GM18505 (cell line): ENCODE data around the gene COLEC12.
"Not testable (repeated sequence)": the region's sequence is repeated elsewhere in the genome, so short reads cannot be mapped to it uniquely, and the experiment has no call there.

ENCODE experiments used
- ATAC-seq: cut with Tn5 transposase; IDR thresholded peaks from one replicate; pipeline ENCODE4 v1.9.1; 2021; ENCODE audit not compliant: unreplicated experiment
- POLR2A ChIP-seq: IDR thresholded peaks from 4 replicates; pipeline ENCODE4 v1.6.1; 2011; ENCODE audit warnings: borderline replicate concordance; ENCODE audit not compliant: insufficient read depth, insufficient read length; ENCODE audit errors: extremely low read depth

The COLEC12 gene

DNA sequence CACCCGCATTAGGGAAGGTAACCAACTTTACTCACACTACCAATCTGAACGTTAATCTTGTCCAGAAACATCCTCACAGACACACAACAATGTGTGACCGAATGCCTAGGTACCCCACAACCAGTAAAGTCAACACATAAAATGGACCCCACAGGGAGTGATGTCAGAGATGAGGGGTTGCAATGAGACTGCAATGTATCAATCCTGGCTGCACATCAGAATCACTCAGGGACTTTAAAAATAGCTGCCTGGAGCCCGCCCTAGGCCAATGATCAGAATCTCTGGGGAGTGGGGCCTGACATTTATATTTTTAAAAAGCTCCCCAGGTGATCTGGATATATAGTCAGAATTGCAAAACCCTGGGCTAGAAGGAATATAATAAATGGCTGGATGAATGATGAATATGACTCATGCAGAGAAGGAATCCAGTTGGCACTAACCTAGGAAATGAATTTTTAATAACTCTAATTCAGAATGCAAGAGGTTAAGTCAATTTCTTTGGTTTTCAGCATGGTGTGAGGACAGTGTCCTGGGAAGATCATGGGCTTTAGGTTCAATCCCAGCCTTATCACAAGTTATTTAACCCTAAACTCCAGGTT, 92.8 kb downstream of the COLEC12 start:
- TF ChIP-seq POLR2A: no peak
- ATAC-seq: no peak

DNA sequence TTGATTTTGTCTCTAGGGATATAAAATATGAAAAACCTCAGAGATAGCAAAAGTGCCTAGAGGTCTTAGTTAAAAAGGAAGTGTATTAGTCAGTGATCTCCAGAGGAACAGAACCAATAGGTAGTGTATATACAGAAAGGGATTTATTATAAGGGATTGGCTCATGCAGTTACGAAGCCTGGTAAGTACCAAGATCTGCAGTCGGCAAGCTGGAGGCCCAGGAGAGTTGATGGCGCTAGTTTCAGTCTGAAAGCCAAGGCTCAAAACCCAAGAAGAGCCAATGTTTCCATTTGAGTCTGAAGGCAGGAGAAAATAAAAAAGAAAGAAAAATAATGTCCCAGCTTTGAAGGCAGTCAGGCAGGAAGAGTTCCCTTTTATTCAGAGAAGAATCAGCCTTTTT, 93.3 kb downstream of the COLEC12 start:
- no peak for ATAC-seq
- no peak for TF ChIP-seq POLR2A

DNA sequence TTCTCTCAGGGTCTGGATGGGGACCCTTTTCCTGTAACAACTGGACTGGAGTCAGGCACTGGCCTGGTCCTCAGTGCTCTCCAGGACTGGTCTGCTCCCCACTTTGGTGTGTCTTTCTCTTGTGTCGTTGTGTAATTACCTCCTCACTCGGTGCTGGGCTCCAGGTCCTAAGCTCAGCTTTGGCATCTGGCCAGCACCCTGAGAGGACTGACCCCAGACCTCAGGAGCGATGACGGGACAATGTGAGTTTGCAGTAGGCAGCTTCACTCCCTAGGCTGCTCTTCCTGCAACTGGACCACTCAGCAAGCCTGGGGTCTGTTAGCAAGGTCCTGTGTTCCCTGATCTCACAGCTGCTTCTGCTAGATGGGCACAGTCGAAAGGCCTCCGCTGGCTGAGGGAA, 93.8 kb downstream of the COLEC12 start:
- ATAC-seq: no peak

DNA sequence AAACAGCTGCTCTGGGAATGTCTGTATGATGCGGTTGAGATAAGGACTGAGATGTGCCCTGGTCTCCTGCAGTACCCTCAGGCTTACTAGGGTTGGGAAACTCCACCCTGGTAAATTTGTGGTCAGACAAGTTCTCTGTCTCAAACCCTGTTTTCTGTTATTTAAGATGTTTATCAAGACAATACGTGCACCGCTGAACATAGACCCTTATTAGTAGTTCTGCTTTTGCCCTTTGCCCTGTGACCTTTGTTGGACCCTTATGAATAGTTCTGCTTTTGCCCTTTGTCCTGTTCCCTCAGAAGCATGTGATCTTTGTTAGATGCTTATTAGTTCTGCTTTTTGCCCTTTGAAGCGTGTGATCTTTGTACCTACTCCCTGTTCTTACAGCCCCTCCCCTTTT, 95.5 kb downstream of the COLEC12 start:
- not testable (repeated sequence) for ATAC-seq

More for the DNA sequence above, 93.8 kb downstream of the COLEC12 start:
- TF ChIP-seq POLR2A: no peak

DNA sequence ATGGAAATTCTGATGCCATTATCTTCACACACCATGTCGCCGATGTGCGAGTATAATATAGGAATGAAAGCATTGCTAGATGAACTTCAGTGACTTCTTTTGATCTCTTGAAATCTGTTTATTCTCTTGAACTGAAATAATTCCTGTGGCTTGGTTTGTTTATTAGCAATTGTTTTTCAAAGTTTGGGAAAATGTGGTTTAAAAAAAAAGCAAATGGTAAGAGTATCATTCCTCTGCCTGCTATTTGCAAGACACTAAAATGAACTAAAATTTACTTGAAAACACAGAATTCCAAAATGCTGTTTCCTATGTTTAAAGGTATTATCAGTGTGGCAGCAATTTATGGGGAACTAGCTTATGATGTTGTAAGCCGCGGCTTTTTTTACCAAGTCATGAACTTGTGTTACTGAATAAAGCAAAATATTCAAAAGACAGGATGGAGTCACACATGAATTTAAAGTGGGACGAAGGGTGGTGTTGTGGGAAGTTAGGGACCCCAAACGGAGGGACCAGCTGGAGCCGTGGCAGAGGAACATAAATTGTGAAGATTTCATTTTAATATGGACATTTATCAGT, 96.4 kb downstream of the COLEC12 start:
- no peak for TF ChIP-seq POLR2A
- no peak for ATAC-seq

DNA sequence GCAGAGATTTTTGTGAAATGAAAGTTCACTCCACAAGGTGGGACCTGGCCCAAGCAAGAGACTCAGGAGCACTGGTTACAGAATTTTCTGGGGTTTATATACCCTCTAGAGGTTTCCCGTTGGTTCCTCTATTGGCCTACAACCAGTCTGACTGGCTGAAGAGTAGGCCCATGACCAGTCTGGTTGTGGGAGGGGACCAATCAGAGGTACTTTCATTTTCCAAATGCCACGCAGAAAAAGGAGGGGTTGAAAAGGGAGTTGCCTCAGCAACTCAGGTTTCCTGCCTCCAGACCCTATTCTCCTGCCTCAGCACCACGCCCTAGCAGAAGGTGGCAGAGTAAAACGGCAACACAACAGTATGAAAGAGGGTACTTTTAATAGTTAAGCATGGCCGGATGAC, 98.4 kb downstream of the COLEC12 start:
- no peak for ATAC-seq

DNA sequence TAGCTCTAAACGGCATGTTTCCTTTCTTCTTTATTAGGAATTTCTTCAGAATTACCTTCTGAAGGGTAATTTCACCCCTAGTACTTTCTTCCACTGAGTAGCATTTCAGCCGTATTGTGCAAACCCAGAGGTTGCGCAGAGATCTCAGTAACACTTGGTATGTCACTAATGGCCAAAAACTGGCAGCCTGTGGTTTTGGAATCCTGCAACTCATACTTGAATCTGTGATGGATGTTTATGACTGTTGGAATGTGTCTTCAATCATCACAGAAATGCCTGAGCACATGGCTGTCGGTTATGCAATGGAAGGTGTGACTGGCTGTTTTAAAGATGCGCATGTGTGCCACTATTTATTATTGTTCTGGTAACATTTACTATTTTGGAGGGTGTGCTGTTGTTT, 100.0 kb downstream of the COLEC12 start:
- ATAC-seq: no peak
- TF ChIP-seq POLR2A: no peak

More for the DNA sequence above, 98.4 kb downstream of the COLEC12 start:
- TF ChIP-seq POLR2A: no peak

DNA sequence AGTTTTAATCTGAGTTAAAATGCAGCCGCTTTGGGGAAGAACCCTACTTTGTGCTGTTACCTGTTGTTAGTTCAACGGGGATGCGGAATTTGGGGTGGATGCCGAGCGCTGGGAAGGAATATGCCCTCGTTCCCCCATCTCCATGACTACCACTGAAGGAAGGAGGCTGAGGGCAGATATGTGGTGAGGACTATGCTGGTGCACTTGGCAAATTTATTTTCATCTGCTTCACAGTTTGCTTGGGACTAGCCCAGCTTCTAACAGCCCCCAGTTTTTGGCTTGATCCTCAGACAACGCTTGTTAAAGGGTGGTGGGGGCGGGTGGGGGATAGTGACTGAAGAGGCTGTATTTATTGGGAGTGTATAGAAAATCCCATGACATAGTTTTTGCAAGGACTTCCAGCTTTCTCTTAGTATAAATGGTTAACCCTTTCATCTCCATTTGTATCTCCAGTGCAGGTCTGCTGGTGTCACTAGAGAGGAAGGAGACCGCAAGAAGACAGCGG, 100.8 kb downstream of the COLEC12 start:
- ATAC-seq: no peak
- TF ChIP-seq POLR2A: no peak

DNA sequence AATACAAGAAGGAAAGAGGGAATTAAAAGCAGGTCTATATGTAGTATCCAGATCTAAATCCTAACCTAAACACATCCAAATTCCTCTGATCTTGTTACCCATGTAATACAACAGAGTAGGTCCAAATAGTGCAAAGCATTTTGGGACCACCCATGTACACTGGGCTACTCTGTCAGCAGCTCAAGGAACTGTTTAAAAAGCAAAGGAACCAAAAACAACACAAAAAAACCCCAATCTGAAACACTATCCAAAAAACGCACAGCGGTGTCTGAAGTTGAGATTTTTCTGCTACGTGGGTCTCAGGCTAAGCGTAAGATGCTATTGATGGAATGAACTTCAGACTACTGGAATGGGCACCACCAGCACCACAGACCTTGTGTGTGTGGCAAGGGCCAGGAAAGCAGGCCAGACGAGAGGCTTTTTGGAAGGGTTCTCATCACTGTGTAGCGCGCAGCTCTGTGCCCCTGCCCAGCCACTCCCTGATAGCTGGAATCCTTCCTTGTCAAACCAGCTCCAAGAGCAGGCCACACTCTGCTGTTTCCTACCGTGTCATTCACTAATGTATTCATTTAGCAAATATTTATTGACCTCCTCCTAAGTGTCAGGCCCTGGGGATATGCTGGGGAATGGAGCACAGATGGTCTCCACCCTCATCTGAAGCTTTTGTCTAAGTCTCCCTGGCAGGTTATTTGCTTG, 101.4 kb downstream of the COLEC12 start:
- TF ChIP-seq POLR2A: no peak
- ATAC-seq: no peak

DNA sequence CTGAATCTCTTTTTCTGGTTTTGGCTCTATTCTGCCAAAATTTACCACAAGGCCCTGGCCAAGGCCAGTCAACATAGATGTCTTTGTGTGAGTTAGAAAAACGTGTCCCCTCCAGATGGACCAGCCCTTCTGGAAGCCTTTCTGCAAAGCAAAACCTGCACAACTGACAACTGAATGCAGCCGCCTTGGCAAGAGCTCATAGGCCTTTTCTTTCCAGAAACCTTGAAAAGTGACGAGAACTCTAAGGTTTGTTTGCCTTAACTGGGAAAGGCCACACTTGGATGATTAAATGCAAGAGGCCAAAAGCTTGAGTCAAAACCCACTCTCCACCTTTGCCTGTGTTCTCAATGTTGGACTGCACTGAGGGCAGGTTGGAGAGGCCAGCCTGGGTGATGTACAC, 103.9 kb downstream of the COLEC12 start:
- ATAC-seq: no peak
- TF ChIP-seq POLR2A: no peak

DNA sequence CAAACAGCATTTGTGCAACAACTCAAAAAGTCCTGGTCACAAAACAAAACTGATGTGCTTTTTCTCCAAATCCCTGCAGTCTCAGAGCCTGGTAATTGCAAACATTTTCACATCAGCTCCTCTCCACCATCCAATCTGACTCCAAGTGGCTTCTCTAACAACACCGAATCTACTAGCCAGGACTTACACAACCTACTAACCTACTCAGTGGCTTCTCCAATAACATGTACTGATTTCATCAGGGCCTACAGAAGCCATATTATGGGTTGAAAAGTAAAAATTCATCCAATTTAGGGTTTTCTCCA, 104.3 kb downstream of the COLEC12 start:
- no peak for ATAC-seq
- no peak for TF ChIP-seq POLR2A

DNA sequence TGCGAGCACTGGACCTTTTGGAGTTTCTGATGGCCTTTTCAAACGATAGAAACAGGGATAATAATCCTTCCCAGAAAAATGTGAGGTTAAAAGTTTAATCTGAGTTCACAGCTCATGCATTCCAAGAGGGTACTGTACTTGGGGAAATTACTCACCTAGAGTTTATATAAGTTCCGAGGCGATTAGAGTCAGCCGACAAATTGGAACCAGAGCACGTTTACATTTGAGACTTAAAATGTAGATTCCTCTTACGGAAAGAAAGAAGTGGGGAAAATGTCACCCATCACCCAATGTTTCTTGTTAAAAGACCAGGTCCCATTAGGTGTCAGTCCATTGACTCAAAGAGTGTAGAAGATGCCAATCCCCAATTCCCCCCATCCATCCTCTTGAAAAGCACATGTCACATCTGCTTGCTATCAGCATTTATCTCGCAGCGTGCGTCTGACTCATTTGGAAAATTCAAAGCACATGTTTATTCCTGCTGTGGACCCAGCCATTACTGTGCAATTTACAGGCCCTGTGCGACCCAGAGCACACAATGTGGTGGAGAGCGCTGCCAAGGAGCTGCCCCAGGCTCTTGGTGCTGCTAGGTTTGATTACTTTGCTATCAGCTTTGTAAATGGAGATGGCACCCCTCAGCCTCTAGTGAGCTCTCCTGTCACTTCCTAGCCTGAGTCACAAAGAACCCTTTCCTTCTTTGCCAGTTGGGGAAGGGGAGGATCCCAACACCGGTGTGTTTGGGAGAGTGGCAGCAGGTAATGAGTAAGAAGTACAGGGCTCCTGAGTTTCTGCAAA, 104.8 kb downstream of the COLEC12 start:
- ATAC-seq: no peak
- TF ChIP-seq POLR2A: no peak

DNA sequence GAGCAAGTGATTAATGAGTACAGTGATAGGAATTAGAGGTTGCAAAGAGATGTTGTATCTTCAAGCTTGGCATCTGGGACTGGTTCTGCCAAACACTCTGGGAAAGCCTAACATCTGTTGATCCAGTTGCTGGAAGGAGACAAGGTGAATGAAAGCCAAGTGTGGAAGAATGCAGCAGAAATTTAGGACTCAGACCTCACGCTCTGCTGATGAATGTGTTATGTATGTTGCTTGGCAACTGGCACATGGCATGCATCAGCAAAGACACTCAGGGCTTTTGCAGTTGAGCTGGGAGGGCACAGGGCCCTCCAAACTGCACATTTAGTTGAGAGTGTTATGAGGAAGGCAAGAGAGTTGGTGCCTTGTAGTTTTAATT, 105.5 kb downstream of the COLEC12 start:
- ATAC-seq: no peak
- no peak for TF ChIP-seq POLR2A
